HepG2 (cell line): ENCODE results near the gene NDUFAF3. TPM values are rescaled to one million over a fixed set of nuclear protein-coding genes. Genes with fewer than 3 reads are reported as not detected.

ENCODE experiments used
- AGO1 ChIP-seq: fragments of 200-400 bp; formaldehyde crosslinking; IDR thresholded peaks from 2 replicates; pipeline ENCODE4 v1.6.1; 2017; ENCODE audit warnings: mild to moderate bottlenecking, low read depth, low read length, moderate library complexity; ENCODE audit not compliant: poor library complexity, severe bottlenecking
- ATF3 ChIP-seq: sonication (generic); formaldehyde crosslinking; IDR thresholded peaks from 2 replicates; pipeline ENCODE4 v1.4.0; 2020; ENCODE audit warnings: missing genetic modification reagents
- DR1 ChIP-seq: sonication (generic); formaldehyde crosslinking; IDR thresholded peaks from 2 replicates; pipeline ENCODE4 v1.8.0; 2021; ENCODE audit warnings: mild to moderate bottlenecking, missing genetic modification reagents, inconsistent platforms
- EP300 ChIP-seq, 3 experiments: sonication (generic) in 1 of 3; formaldehyde crosslinking in 1 of 3; IDR thresholded peaks; 2 replicates each; pipeline versions ENCODE4 v1.5.1 to v1.6.1; 2011 to 2020; ENCODE audit warnings: low read depth in 2 of 3, low read length in 2 of 3, borderline replicate concordance in 1 of 3, improper control_type of control experiment in 1 of 3, mild to moderate bottlenecking in 1 of 3, missing genetic modification reagents in 1 of 3, moderate library complexity in 1 of 3
- FLYWCH1 ChIP-seq: sonication (generic); formaldehyde crosslinking; IDR thresholded peaks from 2 replicates; pipeline ENCODE4 v1.8.1; 2023; ENCODE audit warnings: mild to moderate bottlenecking, missing genetic modification reagents
- FOXJ3 ChIP-seq: sonication (generic); formaldehyde crosslinking; IDR thresholded peaks from 2 replicates; pipeline ENCODE4 v1.4.0; 2020; ENCODE audit warnings: missing genetic modification reagents, mild to moderate bottlenecking, borderline replicate concordance
- GMEB2 ChIP-seq: IDR thresholded peaks from 2 replicates; pipeline ENCODE4 v1.6.1; 2016; ENCODE audit warnings: missing biosample characterization, missing genetic modification reagents, low read depth
- HMGA1 ChIP-seq: sonication (generic); formaldehyde crosslinking; conservative IDR thresholded peaks from 2 replicates; pipeline ENCODE4 v1.4.0; 2020; ENCODE audit warnings: missing genetic modification reagents
- IKZF1 ChIP-seq: fragments of 450-650 bp; IDR thresholded peaks from 2 replicates; pipeline ENCODE4 v1.7.1; 2016
- KDM2A ChIP-seq: sonication (generic); formaldehyde crosslinking; IDR thresholded peaks from 2 replicates; pipeline ENCODE4 v1.4.0; 2020; ENCODE audit warnings: low read depth, missing genetic modification reagents, borderline replicate concordance
- MAFK ChIP-seq, 2 experiments: IDR thresholded peaks in 1 of 2; conservative IDR thresholded peaks in 1 of 2; 2 replicates each; pipeline ENCODE4 v1.6.1; 2011; ENCODE audit warnings: improper control_type of control experiment in 2 of 2, low read length in 2 of 2
- PCBP2 ChIP-seq: fragments of 200-400 bp; formaldehyde crosslinking; optimal IDR thresholded peaks from 2 replicates; pipeline ENCODE3; 2018; ENCODE audit warnings: low read length, low read depth; ENCODE audit not compliant: poor library complexity, severe bottlenecking
- SKI ChIP-seq: fragments of 450-650 bp; IDR thresholded peaks from one replicate; pipeline ENCODE4 v1.6.1; 2018; ENCODE audit warnings: mild to moderate bottlenecking; ENCODE audit not compliant: partially characterized antibody
- SUZ12 ChIP-seq: fragments of 150-350 bp; IDR thresholded peaks from 2 replicates; pipeline ENCODE4 v1.6.1; 2014; ENCODE audit warnings: low read depth, low read length
- TBX2 ChIP-seq: sonication (generic); formaldehyde crosslinking; IDR thresholded peaks from 2 replicates; pipeline ENCODE4 v1.5.0; 2020; ENCODE audit warnings: missing genetic modification reagents, mild to moderate bottlenecking, borderline replicate concordance
- TGIF2 ChIP-seq: IDR thresholded peaks from 2 replicates; pipeline ENCODE4 v1.6.1; 2016; ENCODE audit warnings: control low read depth, missing compliant biosample characterization
- ZKSCAN1 ChIP-seq: fragments of 150-350 bp; IDR thresholded peaks from 2 replicates; pipeline ENCODE4 v1.6.1; 2014; ENCODE audit warnings: low read length
- ZNF382 ChIP-seq: sonication (generic); formaldehyde crosslinking; IDR thresholded peaks from 2 replicates; pipeline ENCODE4 v1.5.0; 2020; ENCODE audit warnings: missing genetic modification reagents, mild to moderate bottlenecking, borderline replicate concordance
- ZNF451 ChIP-seq: sonication (generic); formaldehyde crosslinking; IDR thresholded peaks from 2 replicates; pipeline ENCODE4 v1.5.0; 2020; ENCODE audit warnings: mild to moderate bottlenecking, missing genetic modification reagents
- ZNF7 ChIP-seq: IDR thresholded peaks from 2 replicates; pipeline ENCODE4 v1.6.1; 2016; ENCODE audit warnings: missing biosample characterization, missing genetic modification reagents
- polyA plus RNA-seq, 8 experiments: library from polyadenylated mRNA; depleted of rRNA in 3 of 8; stranded (reverse) in 7 of 8; unstranded in 1 of 8; fragments of >200 nt; fragmentation: Illumina TruSeq in 4 of 8; extraction: Trizol in 4 of 8; gene quantifications; 2 replicates each; pipeline versions ENCODE4 v1.2.1 to v1.2.3, GENCODE V29; 2011 to 2016; ENCODE audit warnings: low read depth in 4 of 8, missing spikeins in 1 of 8, mixed read lengths in 1 of 8; ENCODE audit not compliant: insufficient read depth in 1 of 8
- total RNA-seq, 5 experiments: library from RNA; depleted of rRNA; stranded (reverse); fragments of >200 nt; fragmentation: Illumina TruSeq; extraction: Trizol; gene quantifications; 2 replicates each; pipeline ENCODE4 v1.2.3, GENCODE V29; 2016; ENCODE audit warnings: low read depth in 1 of 5
- TF ChIP-seq, protein P1 (sequence below): sonication (generic); formaldehyde crosslinking; IDR thresholded peaks from 2 replicates; pipeline ENCODE4 v1.4.0; 2020; ENCODE audit warnings: mild to moderate bottlenecking, missing genetic modification reagents, borderline replicate concordance

Gene NDUFAF3
- total and polyA plus RNA-seq, 2 of the 13 experiments (the other 11 are each of a cell fraction or from before 2014, with no cell fraction given), result 39.0 to 50.0 TPM

DNA sequence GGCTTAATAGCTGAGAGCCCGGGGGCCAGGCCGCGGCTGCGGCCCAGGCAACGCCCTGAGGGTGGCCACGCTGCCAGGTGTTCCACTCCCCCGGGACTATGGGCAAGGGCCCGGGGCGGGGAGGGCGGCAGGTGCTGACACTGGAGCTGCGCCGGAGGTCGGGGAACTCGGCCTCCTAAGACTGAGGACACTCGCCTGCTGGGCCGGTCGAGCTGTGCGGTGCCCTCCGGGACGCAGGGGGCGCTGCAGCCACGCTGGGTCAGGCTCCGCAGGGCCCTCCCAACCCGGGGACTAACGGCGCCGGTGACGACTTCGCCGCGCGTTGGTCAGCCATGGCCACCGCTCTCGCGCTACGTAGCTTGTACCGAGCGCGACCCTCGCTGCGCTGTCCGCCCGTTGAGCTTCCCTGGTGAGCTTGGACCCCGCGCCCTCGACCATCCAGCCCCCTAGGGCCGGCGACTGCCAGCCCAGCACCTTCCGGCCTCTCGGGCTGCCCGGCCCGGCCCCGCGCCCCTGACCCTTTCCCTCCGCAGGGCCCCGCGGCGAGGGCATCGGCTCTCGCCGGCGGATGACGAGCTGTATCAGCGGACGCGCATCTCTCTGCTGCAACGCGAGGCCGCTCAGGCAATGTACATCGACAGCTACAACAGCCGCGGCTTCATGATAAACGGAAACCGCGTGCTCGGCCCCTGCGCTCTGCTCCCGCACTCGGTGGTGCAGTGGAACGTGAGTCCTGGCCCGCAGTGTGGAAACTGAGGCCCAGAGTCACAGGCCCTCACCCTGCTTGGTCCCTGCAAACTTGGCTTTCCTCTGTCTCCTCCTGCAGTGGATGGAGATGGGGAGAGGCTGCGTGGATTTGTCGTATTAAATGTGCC is at the start of gene NDUFAF3 (continued):
- TF ChIP-seq ZNF7 (CRISPR knock-in tag), result no peak
- TF ChIP-seq ZNF451 (CRISPR knock-in tag), result no peak
- TF ChIP-seq KDM2A (CRISPR knock-in tag), result peak; percentile 90
- no peak for TF ChIP-seq DR1 (CRISPR knock-in tag)
- 0 out of 2 replicates have a peak, but pooled peaks have one; percentile 18 for TF ChIP-seq ATF3
- TF ChIP-seq FOXJ3 (CRISPR knock-in tag), result peak; percentile 7; the same call in 1 of the 2 replicates
- TF ChIP-seq, protein P1, sequence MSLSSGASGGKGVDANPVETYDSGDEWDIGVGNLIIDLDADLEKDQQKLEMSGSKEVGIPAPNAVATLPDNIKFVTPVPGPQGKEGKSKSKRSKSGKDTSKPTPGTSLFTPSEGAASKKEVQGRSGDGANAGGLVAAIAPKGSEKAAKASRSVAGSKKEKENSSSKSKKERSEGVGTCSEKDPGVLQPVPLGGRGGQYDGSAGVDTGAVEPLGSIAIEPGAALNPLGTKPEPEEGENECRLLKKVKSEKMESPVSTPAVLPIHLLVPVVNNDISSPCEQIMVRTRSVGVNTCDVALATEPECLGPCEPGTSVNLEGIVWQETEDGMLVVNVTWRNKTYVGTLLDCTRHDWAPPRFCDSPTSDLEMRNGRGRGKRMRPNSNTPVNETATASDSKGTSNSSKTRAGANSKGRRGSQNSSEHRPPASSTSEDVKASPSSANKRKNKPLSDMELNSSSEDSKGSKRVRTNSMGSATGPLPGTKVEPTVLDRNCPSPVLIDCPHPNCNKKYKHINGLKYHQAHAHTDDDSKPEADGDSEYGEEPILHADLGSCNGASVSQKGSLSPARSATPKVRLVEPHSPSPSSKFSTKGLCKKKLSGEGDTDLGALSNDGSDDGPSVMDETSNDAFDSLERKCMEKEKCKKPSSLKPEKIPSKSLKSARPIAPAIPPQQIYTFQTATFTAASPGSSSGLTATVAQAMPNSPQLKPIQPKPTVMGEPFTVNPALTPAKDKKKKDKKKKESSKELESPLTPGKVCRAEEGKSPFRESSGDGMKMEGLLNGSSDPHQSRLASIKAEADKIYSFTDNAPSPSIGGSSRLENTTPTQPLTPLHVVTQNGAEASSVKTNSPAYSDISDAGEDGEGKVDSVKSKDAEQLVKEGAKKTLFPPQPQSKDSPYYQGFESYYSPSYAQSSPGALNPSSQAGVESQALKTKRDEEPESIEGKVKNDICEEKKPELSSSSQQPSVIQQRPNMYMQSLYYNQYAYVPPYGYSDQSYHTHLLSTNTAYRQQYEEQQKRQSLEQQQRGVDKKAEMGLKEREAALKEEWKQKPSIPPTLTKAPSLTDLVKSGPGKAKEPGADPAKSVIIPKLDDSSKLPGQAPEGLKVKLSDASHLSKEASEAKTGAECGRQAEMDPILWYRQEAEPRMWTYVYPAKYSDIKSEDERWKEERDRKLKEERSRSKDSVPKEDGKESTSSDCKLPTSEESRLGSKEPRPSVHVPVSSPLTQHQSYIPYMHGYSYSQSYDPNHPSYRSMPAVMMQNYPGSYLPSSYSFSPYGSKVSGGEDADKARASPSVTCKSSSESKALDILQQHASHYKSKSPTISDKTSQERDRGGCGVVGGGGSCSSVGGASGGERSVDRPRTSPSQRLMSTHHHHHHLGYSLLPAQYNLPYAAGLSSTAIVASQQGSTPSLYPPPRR, result no peak
- no peak for TF ChIP-seq FLYWCH1
- no peak for TF ChIP-seq ZKSCAN1
- TF ChIP-seq ZNF382 (CRISPR knock-in tag), result no peak
- TF ChIP-seq HMGA1 (CRISPR knock-in tag), result no peak
- no peak for TF ChIP-seq IKZF1
- peak; percentile 71; the same call in 1 of the 2 replicates for TF ChIP-seq TBX2 (CRISPR knock-in tag)
- peak; percentile 74 for TF ChIP-seq GMEB2 (CRISPR knock-in tag)
- no peak for TF ChIP-seq PCBP2
- TF ChIP-seq SKI, result no peak
- peak; percentile 32 for TF ChIP-seq AGO1
- TF ChIP-seq TGIF2 (CRISPR knock-in tag), result peak; percentile 82
- peak in 1 of 2 experiments; percentile 8; a peak in 1 of 4 replicates for TF ChIP-seq EP300 (IDR thresholded peaks at IDR 0.05; ENCODE audit: low read depth in 2 of 2, low read length in 2 of 2)
- TF ChIP-seq EP300 (CRISPR knock-in tag; IDR thresholded peaks at IDR 0.05; ENCODE audit: borderline replicate concordance), result peak; percentile 41; the same call in 1 of the 2 replicates
- TF ChIP-seq MAFK (conservative IDR thresholded peaks at IDR 0.05 in 1 of 2, IDR thresholded peaks at IDR 0.05 in 1 of 2; ENCODE audit: low read length in 2 of 2), result no peak
- TF ChIP-seq SUZ12, result no peak
